ENCODE data around the gene ADD1.

DNA sequence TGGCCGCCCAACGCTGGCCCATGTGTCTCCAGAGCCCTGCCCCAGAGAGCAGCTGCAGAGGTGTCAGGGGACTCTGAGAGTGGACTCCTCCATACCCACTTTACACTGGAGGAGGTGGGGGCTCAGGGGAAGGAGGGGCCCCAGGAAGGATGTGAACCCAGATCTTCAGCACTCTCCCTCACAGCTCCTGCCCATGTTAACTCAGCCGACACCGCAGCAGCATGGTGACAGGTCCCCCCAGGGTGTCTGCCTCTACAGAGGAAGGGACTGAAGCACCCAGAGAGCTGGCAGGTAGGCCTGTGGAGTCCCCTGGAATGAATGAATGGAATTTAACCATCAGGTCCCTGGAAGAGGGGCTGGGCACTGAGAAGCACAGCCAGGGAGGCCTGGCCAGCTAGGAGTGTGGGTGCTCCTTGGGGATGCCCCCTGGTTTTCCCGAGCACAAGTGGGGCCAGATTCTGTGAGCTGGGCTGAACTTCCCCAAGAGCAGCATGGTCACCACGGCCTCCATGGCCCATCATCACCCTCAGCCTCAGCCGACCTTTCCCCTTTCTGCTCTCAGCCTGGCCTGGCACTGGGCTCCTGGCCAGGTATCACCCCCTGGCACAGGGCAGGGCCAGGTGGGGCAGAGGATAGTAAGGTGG lies 28.9 kb upstream of the ADD1 start:
- TF ChIP-seq, protein P1, sequence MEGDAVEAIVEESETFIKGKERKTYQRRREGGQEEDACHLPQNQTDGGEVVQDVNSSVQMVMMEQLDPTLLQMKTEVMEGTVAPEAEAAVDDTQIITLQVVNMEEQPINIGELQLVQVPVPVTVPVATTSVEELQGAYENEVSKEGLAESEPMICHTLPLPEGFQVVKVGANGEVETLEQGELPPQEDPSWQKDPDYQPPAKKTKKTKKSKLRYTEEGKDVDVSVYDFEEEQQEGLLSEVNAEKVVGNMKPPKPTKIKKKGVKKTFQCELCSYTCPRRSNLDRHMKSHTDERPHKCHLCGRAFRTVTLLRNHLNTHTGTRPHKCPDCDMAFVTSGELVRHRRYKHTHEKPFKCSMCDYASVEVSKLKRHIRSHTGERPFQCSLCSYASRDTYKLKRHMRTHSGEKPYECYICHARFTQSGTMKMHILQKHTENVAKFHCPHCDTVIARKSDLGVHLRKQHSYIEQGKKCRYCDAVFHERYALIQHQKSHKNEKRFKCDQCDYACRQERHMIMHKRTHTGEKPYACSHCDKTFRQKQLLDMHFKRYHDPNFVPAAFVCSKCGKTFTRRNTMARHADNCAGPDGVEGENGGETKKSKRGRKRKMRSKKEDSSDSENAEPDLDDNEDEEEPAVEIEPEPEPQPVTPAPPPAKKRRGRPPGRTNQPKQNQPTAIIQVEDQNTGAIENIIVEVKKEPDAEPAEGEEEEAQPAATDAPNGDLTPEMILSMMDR (IDR thresholded peaks at IDR 0.05) = no peak
- TF ChIP-seq POLR2A (IDR thresholded peaks at IDR 0.05) = no peak

All from right lobe of liver (tissue), 4 donors.